Activated T-cell treated with anti-CD3 and anti-CD28 coated beads, Interleukin-2, amount 50 U/mL, for 72 hours (primary cell): ENCODE results near the gene ZNF584. TPM values are rescaled to one million over a fixed set of nuclear protein-coding genes. Genes with fewer than 3 reads are reported as not detected.

Source experiments
- total RNA-seq, 2 donors: library from RNA; stranded (reverse); gene quantifications; one replicate each; pipeline ENCODE4 v1.2.3, GENCODE V29; 2022

ZNF584 gene
- total RNA-seq, 2 donors from 2014 or later: 7.5 to 10.4 TPM

Other genes with a start within 250 kb of the ZNF584 start
- gene ZNF274, start 225.6 kb upstream of the ZNF584 start, total RNA-seq: 10 to 100 TPM; 32.1 to 42.8 TPM
- gene ZNF544, start 179.7 kb upstream of the ZNF584 start, total RNA-seq: 10 to 100 TPM; 38.6 to 46.6 TPM
- gene ZNF8, start 129.7 kb upstream of the ZNF584 start, total RNA-seq: 1 to 10 TPM; 5.6 to 6.9 TPM
- 10 to 100 TPM; 70.8 to 73.5 TPM for gene ERVK3-1, start 103.3 kb upstream of the ZNF584 start, total RNA-seq
- gene ZSCAN22, start 81.7 kb upstream of the ZNF584 start, total RNA-seq: 1 to 10 TPM; 4.0 to 5.0 TPM
- gene A1BG, start 55.2 kb upstream of the ZNF584 start, total RNA-seq: 10 to 100 TPM; 25.4 to 33.2 TPM
- 1 to 10 TPM; 1.5 to 2.4 TPM for gene ZNF497, start 45.9 kb upstream of the ZNF584 start, total RNA-seq
- 1 to 10 TPM; 2.3 to 3.0 TPM for gene ZNF837, start 27.6 kb upstream of the ZNF584 start, total RNA-seq
- 1,000 to 10,000 TPM; 1,499 to 1,539 TPM for gene RPS5, start 21.4 kb upstream of the ZNF584 start, total RNA-seq
- gene RNF225, start 13.0 kb upstream of the ZNF584 start, total RNA-seq: 1 to 10 TPM in 1 of 2 donors, under 1 TPM in 1; 0.58 to 1.5 TPM
- 1 to 10 TPM; 2.6 to 3.5 TPM for gene ZNF132, start 31.5 kb downstream of the ZNF584 start, total RNA-seq
- gene ZNF324B, start 43.0 kb downstream of the ZNF584 start, total RNA-seq: 1 to 10 TPM; 7.7 TPM
- gene ZNF324, start 58.4 kb downstream of the ZNF584 start, total RNA-seq: 1 to 10 TPM; 8.2 to 8.4 TPM
- 1 to 10 TPM; 8.5 TPM for gene ZNF446, start 67.7 kb downstream of the ZNF584 start, total RNA-seq
- 10 to 100 TPM; 12.8 to 17.7 TPM for gene SLC27A5, start 103.3 kb downstream of the ZNF584 start, total RNA-seq
- gene ZBTB45, start 111.2 kb downstream of the ZNF584 start, total RNA-seq: 10 to 100 TPM; 10.8 to 12.1 TPM
- gene TRIM28, start 135.4 kb downstream of the ZNF584 start, total RNA-seq: 100 to 1,000 TPM; 351 to 473 TPM
- 10 to 100 TPM; 80.3 to 91.8 TPM for gene CHMP2A, start 146.5 kb downstream of the ZNF584 start, total RNA-seq
- 100 to 1,000 TPM; 116 to 122 TPM for gene UBE2M, start 150.0 kb downstream of the ZNF584 start, total RNA-seq
- gene MZF1, start 164.7 kb downstream of the ZNF584 start, total RNA-seq: 10 to 100 TPM; 15.0 to 18.6 TPM